D341Med (cell line): Measurements from ENCODE around the gene UQCRHL.
"Not testable (repeated sequence)": the region's sequence is repeated elsewhere in the genome, so short reads cannot be mapped to it uniquely, and the experiment has no call there.

Experiments
- DNase-seq: peaks from one replicate; pipeline ENCODE4 v3.0.0; 2012; ENCODE audit warnings: low spot score

The UQCRHL gene

GRCh38 chr1:15835205-15835740 is 27.8 kb upstream of the UQCRHL start:
- DNase-seq: no peak

GRCh38 chr1:15834406-15835204 is 27.2 kb upstream of the UQCRHL start:
- DNase-seq: peak; percentile 86

GRCh38 chr1:15833842-15834405 is 26.5 kb upstream of the UQCRHL start:
- DNase-seq: no peak

GRCh38 chr1:15833069-15833679 is 25.7 kb upstream of the UQCRHL start:
- DNase-seq: no peak

- no peak for DNase-seq
These were observed 22.8 kb upstream of the UQCRHL start for GRCh38 chr1:15830258-15830657.

GRCh38 chr1:15828931-15829330 is 21.5 kb upstream of the UQCRHL start:
- DNase-seq: not testable (repeated sequence)

GRCh38 chr1:15827567-15827966 is 20.1 kb upstream of the UQCRHL start:
- DNase-seq: not testable (repeated sequence)

GRCh38 chr1:15826810-15827507 is 19.5 kb upstream of the UQCRHL start:
- DNase-seq: no peak

GRCh38 chr1:15825800-15826199 is 18.4 kb upstream of the UQCRHL start:
- DNase-seq: no peak

- no peak for DNase-seq
These were observed 13.0 kb upstream of the UQCRHL start for GRCh38 chr1:15820478-15820877.

GRCh38 chr1:15816674-15817073 is 9.2 kb upstream of the UQCRHL start:
- DNase-seq: no peak

- no peak for DNase-seq
These were observed 2.6 kb upstream of the UQCRHL start for GRCh38 chr1:15810073-15810472.

- no peak for DNase-seq
These were observed 1.5 kb upstream of the UQCRHL start for GRCh38 chr1:15808955-15809354.

GRCh38 chr1:15807121-15807520 is 328 bp downstream of the UQCRHL start:
- DNase-seq: no peak

GRCh38 chr1:15804060-15804459 is 3.4 kb downstream of the UQCRHL start:
- DNase-seq: no peak

GRCh38 chr1:15803380-15803779 is 4.1 kb downstream of the UQCRHL start:
- DNase-seq: peak; percentile 51

- no peak for DNase-seq
These were observed 5.0 kb downstream of the UQCRHL start for GRCh38 chr1:15802234-15802965.

- DNase-seq: no peak
These were observed 7.3 kb downstream of the UQCRHL start for GRCh38 chr1:15799928-15800835.

GRCh38 chr1:15799004-15799867 is 8.2 kb downstream of the UQCRHL start:
- no peak for DNase-seq
